ENCODE results near the gene CELF2.

The CELF2 gene

GRCh38 chr10:11086177-11086840, 68.6 kb downstream of the CELF2 start:
- no peak overlapping the region for H4K8ac ChIP-seq (ENCODE audit: low read depth, low read length)
- no peak overlapping the region for H3K4me3 ChIP-seq (ENCODE audit: low read length)
- no peak overlapping the region for H3K4ac ChIP-seq (ENCODE audit: low read depth, low read length)
- no peaks in the 10 kb centered on the region for H3K4me1 ChIP-seq (ENCODE audit: control insufficient read depth, low read depth, low read length)
- H3K4me2 ChIP-seq (ENCODE audit: low read length), result no peak overlapping the region
- H2BK15ac ChIP-seq (replicated peaks; ENCODE audit: low read depth), result no peak overlapping the region
- H3K27ac ChIP-seq (ENCODE audit: low read depth, low read length), result no peak overlapping the region
- no peaks in the 10 kb centered on the region for H3K79me2 ChIP-seq (ENCODE audit: control insufficient read depth, insufficient read depth, low read length)
- no peak for DNase-seq
- no peak overlapping the region for H3K56ac ChIP-seq (ENCODE audit: low read length)
- H2AK5ac ChIP-seq (ENCODE audit: low read length), result no peak overlapping the region
- H2BK5ac ChIP-seq (ENCODE audit: low read length), result no peak overlapping the region
- H3K79me1 ChIP-seq (ENCODE audit: low read length), result no peaks in the 10 kb centered on the region
- H4K5ac ChIP-seq (ENCODE audit: low read length), result no peak overlapping the region
- H3K23ac ChIP-seq (ENCODE audit: low read length), result no peak overlapping the region
- no peak overlapping the region for H2BK120ac ChIP-seq (ENCODE audit: low read depth, low read length)
- no peaks in the 10 kb centered on the region for H3K36me3 ChIP-seq (ENCODE audit: control insufficient read depth, insufficient read depth, low read length)
- WGBS (ENCODE audit: extremely low coverage, insufficient coverage, low lambda C conversion rate), result no CpG with 5 or more reads among the region's 13 CpGs
- H3K18ac ChIP-seq (ENCODE audit: low read length), result no peak overlapping the region
- H3K9ac ChIP-seq (ENCODE audit: low read length), result no peak overlapping the region
- H3K27me3 ChIP-seq (ENCODE audit: insufficient read depth, low read length, poor library complexity), result no peaks in the 10 kb centered on the region

- Histone ChIP-seq H3K4me2 (ENCODE audit: low read length) (no peak overlapping the region), H4K5ac (ENCODE audit: low read length) (no peak overlapping the region), H3K23ac (ENCODE audit: low read length) (no peak overlapping the region), H3K4me3 (ENCODE audit: low read length) (no peak overlapping the region), H3K79me1 (ENCODE audit: low read length) (no peaks in the 10 kb centered on the region), H3K36me3 (ENCODE audit: control insufficient read depth, insufficient read depth, low read length) (no peaks in the 10 kb centered on the region), H3K56ac (ENCODE audit: low read length) (no peak overlapping the region), H3K18ac (ENCODE audit: low read length) (no peak overlapping the region), H3K4me1 (ENCODE audit: control insufficient read depth, low read depth, low read length) (no peaks in the 10 kb centered on the region), H3K27me3 (ENCODE audit: insufficient read depth, low read length, poor library complexity) (no peaks in the 10 kb centered on the region), H3K79me2 (ENCODE audit: control insufficient read depth, insufficient read depth, low read length) (no peaks in the 10 kb centered on the region), H2BK5ac (ENCODE audit: low read length) (no peak overlapping the region), H2BK120ac (ENCODE audit: low read depth, low read length) (no peak overlapping the region), H3K27ac (ENCODE audit: low read depth, low read length) (no peak overlapping the region), H3K9ac (ENCODE audit: low read length) (no peak overlapping the region), H4K8ac (ENCODE audit: low read depth, low read length) (no peak overlapping the region), H2BK15ac (replicated peaks; ENCODE audit: low read depth) (no peak overlapping the region), H2AK5ac (ENCODE audit: low read length) (no peak overlapping the region), H3K4ac (ENCODE audit: low read depth, low read length) (no peak overlapping the region)
- no peak for DNase-seq
- no CpG with 5 or more reads among the region's 9 CpGs for WGBS (ENCODE audit: extremely low coverage, insufficient coverage, low lambda C conversion rate)
Measured at GRCh38 chr10:11087372-11087771, 69.7 kb downstream of the CELF2 start.

- no CpG with 5 or more reads among the region's 6 CpGs for WGBS (ENCODE audit: extremely low coverage, insufficient coverage, low lambda C conversion rate)
Measured at GRCh38 chr10:11088709-11089108, 71.0 kb downstream of the CELF2 start.

GRCh38 chr10:11089272-11089671, 71.6 kb downstream of the CELF2 start:
- no peak overlapping the region for H3K23ac ChIP-seq (ENCODE audit: low read length)
- no peaks in the 10 kb centered on the region for H3K4me1 ChIP-seq (ENCODE audit: control insufficient read depth, low read depth, low read length)
- H4K8ac ChIP-seq (ENCODE audit: low read depth, low read length), result no peak overlapping the region
- H3K56ac ChIP-seq (ENCODE audit: low read length), result no peak overlapping the region
- no peak overlapping the region for H3K4me2 ChIP-seq (ENCODE audit: low read length)
- H2BK5ac ChIP-seq (ENCODE audit: low read length), result no peak overlapping the region
- no peak overlapping the region for H3K27ac ChIP-seq (ENCODE audit: low read depth, low read length)
- no peak overlapping the region for H2AK5ac ChIP-seq (ENCODE audit: low read length)
- DNase-seq, result no peak
- WGBS (ENCODE audit: extremely low coverage, insufficient coverage, low lambda C conversion rate), result no CpG with 5 or more reads among the region's 6 CpGs
- H3K79me2 ChIP-seq (ENCODE audit: control insufficient read depth, insufficient read depth, low read length), result no peaks in the 10 kb centered on the region
- no peak overlapping the region for H3K4ac ChIP-seq (ENCODE audit: low read depth, low read length)
- no peak overlapping the region for H2BK15ac ChIP-seq (replicated peaks; ENCODE audit: low read depth)
- no peak overlapping the region for H3K4me3 ChIP-seq (ENCODE audit: low read length)
- no peak overlapping the region for H3K9ac ChIP-seq (ENCODE audit: low read length)
- H3K27me3 ChIP-seq (ENCODE audit: insufficient read depth, low read length, poor library complexity), result no peaks in the 10 kb centered on the region
- H4K5ac ChIP-seq (ENCODE audit: low read length), result no peak overlapping the region
- no peaks in the 10 kb centered on the region for H3K79me1 ChIP-seq (ENCODE audit: low read length)
- no peaks in the 10 kb centered on the region for H3K36me3 ChIP-seq (ENCODE audit: control insufficient read depth, insufficient read depth, low read length)
- H3K18ac ChIP-seq (ENCODE audit: low read length), result no peak overlapping the region
- no peak overlapping the region for H2BK120ac ChIP-seq (ENCODE audit: low read depth, low read length)

More at GRCh38 chr10:11088709-11089108, 71.0 kb downstream of the CELF2 start:
- Histone ChIP-seq H2BK5ac (ENCODE audit: low read length) (no peak overlapping the region), H4K5ac (ENCODE audit: low read length) (no peak overlapping the region), H3K9ac (ENCODE audit: low read length) (no peak overlapping the region), H3K18ac (ENCODE audit: low read length) (no peak overlapping the region), H3K79me2 (ENCODE audit: control insufficient read depth, insufficient read depth, low read length) (no peaks in the 10 kb centered on the region), H3K27ac (ENCODE audit: low read depth, low read length) (no peak overlapping the region), H3K23ac (ENCODE audit: low read length) (no peak overlapping the region), H3K79me1 (ENCODE audit: low read length) (no peaks in the 10 kb centered on the region), H2BK120ac (ENCODE audit: low read depth, low read length) (no peak overlapping the region), H2BK15ac (replicated peaks; ENCODE audit: low read depth) (no peak overlapping the region), H4K8ac (ENCODE audit: low read depth, low read length) (no peak overlapping the region), H2AK5ac (ENCODE audit: low read length) (no peak overlapping the region), H3K56ac (ENCODE audit: low read length) (no peak overlapping the region), H3K4me2 (ENCODE audit: low read length) (no peak overlapping the region), H3K27me3 (ENCODE audit: insufficient read depth, low read length, poor library complexity) (no peaks in the 10 kb centered on the region), H3K4ac (ENCODE audit: low read depth, low read length) (no peak overlapping the region), H3K4me1 (ENCODE audit: control insufficient read depth, low read depth, low read length) (no peaks in the 10 kb centered on the region), H3K4me3 (ENCODE audit: low read length) (no peak overlapping the region), H3K36me3 (ENCODE audit: control insufficient read depth, insufficient read depth, low read length) (no peaks in the 10 kb centered on the region)
- DNase-seq, result no peak

- H3K36me3 ChIP-seq (ENCODE audit: control insufficient read depth, insufficient read depth, low read length), result no peaks in the 10 kb centered on the region
- H2AK5ac ChIP-seq (ENCODE audit: low read length), result no peak overlapping the region
- H3K23ac ChIP-seq (ENCODE audit: low read length), result no peak overlapping the region
- no peak overlapping the region for H3K4ac ChIP-seq (ENCODE audit: low read depth, low read length)
- H3K27me3 ChIP-seq (ENCODE audit: insufficient read depth, low read length, poor library complexity), result no peaks in the 10 kb centered on the region
- H4K8ac ChIP-seq (ENCODE audit: low read depth, low read length), result no peak overlapping the region
- WGBS (ENCODE audit: extremely low coverage, insufficient coverage, low lambda C conversion rate), result no CpG with 5 or more reads among the region's 10 CpGs
- H3K79me1 ChIP-seq (ENCODE audit: low read length), result no peaks in the 10 kb centered on the region
- H2BK5ac ChIP-seq (ENCODE audit: low read length), result no peak overlapping the region
- H3K4me1 ChIP-seq (ENCODE audit: control insufficient read depth, low read depth, low read length), result peaks cover 2% of the 10 kb centered on the region
- H3K79me2 ChIP-seq (ENCODE audit: control insufficient read depth, insufficient read depth, low read length), result no peaks in the 10 kb centered on the region
- H4K5ac ChIP-seq (ENCODE audit: low read length), result no peak overlapping the region
- H3K9ac ChIP-seq (ENCODE audit: low read length), result no peak overlapping the region
- no peak overlapping the region for H3K56ac ChIP-seq (ENCODE audit: low read length)
- H2BK120ac ChIP-seq (ENCODE audit: low read depth, low read length), result no peak overlapping the region
- H2BK15ac ChIP-seq (replicated peaks; ENCODE audit: low read depth), result no peak overlapping the region
- H3K4me2 ChIP-seq (ENCODE audit: low read length), result no peak overlapping the region
- H3K27ac ChIP-seq (ENCODE audit: low read depth, low read length), result no peak overlapping the region
- no peak overlapping the region for H3K4me3 ChIP-seq (ENCODE audit: low read length)
- H3K18ac ChIP-seq (ENCODE audit: low read length), result no peak overlapping the region
- DNase-seq, result no peak
Measured at GRCh38 chr10:11091517-11092102, 73.9 kb downstream of the CELF2 start.
